HEK293 (cell line): ENCODE data around the gene CIP2A.
A peak's percentile ranks its signal among the peaks of the same experiment; 100 is the strongest.

Experiments
- CTCF ChIA-PET: fragments of 350-600 bp; formaldehyde crosslinking; extraction: SDS; loops from one replicate; lab custom pipeline; 2021; ENCODE audit warnings: antibody characterized with exemption; lab: Yijun Ruan, JAX
- POLR2A ChIA-PET: fragments of 300-600 bp; formaldehyde crosslinking; extraction: SDS; loops from one replicate; lab custom pipeline; 2020; ENCODE audit warnings: antibody characterized with exemption, inconsistent platforms; lab: Yijun Ruan, JAX
- H3K27ac ChIP-seq: fragments of 200-500 bp; sonication (Bioruptor generic); 2 replicates; pipeline ENCODE4 v1.5.1; 2014; ENCODE audit warnings: low read depth, low read length, control low read depth, inconsistent platforms; ENCODE audit errors: extremely low read depth
- H3K36me3 ChIP-seq, 2 experiments: fragments of 200-500 bp in 1 of 2; sonication (Bioruptor generic) in 1 of 2; 1 replicate in 1 of 2; 2 replicates in 1 of 2; pipeline ENCODE4 v1.5.1; 2014 to 2017; ENCODE audit warnings: inconsistent platforms in 2 of 2, low read length in 2 of 2; ENCODE audit not compliant: control insufficient read depth in 2 of 2, insufficient read depth in 1 of 2
- H3K4me1 ChIP-seq: fragments of 200-500 bp; sonication (Bioruptor generic); 2 replicates; pipeline ENCODE4 v1.5.1; 2014; ENCODE audit warnings: mild to moderate bottlenecking, low read length, inconsistent platforms; ENCODE audit not compliant: control insufficient read depth, insufficient read depth
- H3K4me3 ChIP-seq: 2 replicates; pipeline ENCODE4 v1.5.1; 2011; ENCODE audit warnings: low read depth, mild to moderate bottlenecking, control low read depth, low read length, moderate library complexity
- H3K9me3 ChIP-seq: fragments of 200-500 bp; sonication (Bioruptor generic); 2 replicates; pipeline ENCODE4 v1.5.1; 2014; ENCODE audit warnings: low read depth, low read length, inconsistent platforms; ENCODE audit not compliant: control insufficient read depth, insufficient read depth
- KLF8 ChIP-seq: fragments of 450-650 bp; formaldehyde crosslinking; IDR thresholded peaks from 2 replicates; pipeline ENCODE4 v1.5.1; 2016; ENCODE audit warnings: missing biosample characterization, missing genetic modification characterization
- PRDM6 ChIP-seq: fragments of 450-650 bp; formaldehyde crosslinking; IDR thresholded peaks from 2 replicates; pipeline ENCODE4 v1.5.1; 2017; ENCODE audit warnings: missing biosample characterization, missing genetic modification characterization
- SCRT2 ChIP-seq: fragments of 450-650 bp; formaldehyde crosslinking; IDR thresholded peaks from 2 replicates; pipeline ENCODE4 v1.5.1; 2016; ENCODE audit warnings: missing biosample characterization, missing genetic modification characterization
- SP3 ChIP-seq: fragments of 450-650 bp; formaldehyde crosslinking; IDR thresholded peaks from 2 replicates; pipeline ENCODE4 v1.5.1; 2016; ENCODE audit warnings: missing biosample characterization, missing genetic modification characterization
- YY2 ChIP-seq: fragments of 450-650 bp; formaldehyde crosslinking; IDR thresholded peaks from 2 replicates; pipeline ENCODE4 v1.5.1; 2016; ENCODE audit warnings: missing biosample characterization, missing genetic modification characterization
- ZBTB21 ChIP-seq: fragments of 450-650 bp; formaldehyde crosslinking; IDR thresholded peaks from 2 replicates; pipeline ENCODE4 v1.5.1; 2017; ENCODE audit warnings: missing biosample characterization, missing genetic modification characterization
- ZNF132 ChIP-seq: fragments of 450-650 bp; formaldehyde crosslinking; IDR thresholded peaks from 2 replicates; pipeline ENCODE4 v1.5.1; 2017; ENCODE audit warnings: missing biosample characterization, missing genetic modification characterization, borderline replicate concordance
- ZNF133 ChIP-seq: fragments of 450-650 bp; formaldehyde crosslinking; IDR thresholded peaks from 2 replicates; pipeline ENCODE4 v1.5.1; 2016; ENCODE audit warnings: missing biosample characterization, missing genetic modification characterization
- ZNF155 ChIP-seq: fragments of 450-650 bp; formaldehyde crosslinking; IDR thresholded peaks from 2 replicates; pipeline ENCODE4 v1.5.1; 2016; ENCODE audit warnings: missing biosample characterization, missing genetic modification characterization
- ZNF184 ChIP-seq: fragments of 450-650 bp; IDR thresholded peaks from 2 replicates; pipeline ENCODE4 v1.5.1; 2018; ENCODE audit warnings: missing biosample characterization, mild to moderate bottlenecking, missing genetic modification characterization
- ZNF19 ChIP-seq: fragments of 450-650 bp; formaldehyde crosslinking; IDR thresholded peaks from 2 replicates; pipeline ENCODE4; 2016; ENCODE audit warnings: missing biosample characterization, missing genetic modification characterization, low read depth
- ZNF211 ChIP-seq: fragments of 450-650 bp; formaldehyde crosslinking; IDR thresholded peaks from 2 replicates; pipeline ENCODE4 v1.5.1; 2016; ENCODE audit warnings: low read depth, missing biosample characterization, missing genetic modification characterization
- ZNF335 ChIP-seq: fragments of 450-650 bp; formaldehyde crosslinking; conservative IDR thresholded peaks from 2 replicates; pipeline ENCODE4 v1.5.1; 2016; ENCODE audit warnings: missing biosample characterization, missing genetic modification characterization
- ZNF362 ChIP-seq: fragments of 450-650 bp; formaldehyde crosslinking; IDR thresholded peaks from 2 replicates; pipeline ENCODE4 v1.5.1; 2016; ENCODE audit warnings: missing biosample characterization, missing genetic modification characterization
- ZNF398 ChIP-seq: fragments of 450-650 bp; formaldehyde crosslinking; IDR thresholded peaks from 2 replicates; pipeline ENCODE4 v1.5.1; 2017; ENCODE audit warnings: missing biosample characterization, missing genetic modification characterization
- ZNF488 ChIP-seq: fragments of 450-650 bp; formaldehyde crosslinking; IDR thresholded peaks from 2 replicates; pipeline ENCODE4 v1.5.1; 2016; ENCODE audit warnings: missing biosample characterization, missing genetic modification characterization
- ZNF600 ChIP-seq: fragments of 450-650 bp; formaldehyde crosslinking; IDR thresholded peaks from 2 replicates; pipeline ENCODE4 v1.5.1; 2016; ENCODE audit warnings: missing biosample characterization, missing genetic modification characterization
- ZNF658 ChIP-seq: fragments of 450-650 bp; formaldehyde crosslinking; IDR thresholded peaks from 2 replicates; pipeline ENCODE4; 2016; ENCODE audit warnings: missing biosample characterization, missing genetic modification characterization
- ZNF701 ChIP-seq: fragments of 450-650 bp; formaldehyde crosslinking; IDR thresholded peaks from 2 replicates; pipeline ENCODE4 v1.5.1; 2016; ENCODE audit warnings: missing biosample characterization, missing genetic modification characterization
- ZNF785 ChIP-seq: fragments of 450-650 bp; formaldehyde crosslinking; IDR thresholded peaks from 2 replicates; pipeline ENCODE4 v1.5.1; 2016; ENCODE audit warnings: missing biosample characterization, missing genetic modification characterization
- ZNF837 ChIP-seq: fragments of 450-650 bp; formaldehyde crosslinking; IDR thresholded peaks from 2 replicates; pipeline ENCODE4 v1.5.1; 2016; ENCODE audit warnings: missing biosample characterization, missing genetic modification characterization
- ZSCAN30 ChIP-seq: fragments of 450-650 bp; IDR thresholded peaks from 2 replicates; pipeline ENCODE4 v1.5.1; 2018; ENCODE audit warnings: missing biosample characterization, mild to moderate bottlenecking, missing genetic modification characterization, moderate library complexity

The CIP2A gene

GRCh38 chr3:108589998-108590323 is 723 bp upstream of the CIP2A start:
- ChIA-PET CTCF (interaction anchor here (0.7 kb wide), 1 partner anchor 772 kb away, joined by 3 read pairs; no protein-coding TSS in a partner anchor), POLR2A (interaction anchor here (1.1 to 1.6 kb wide), 5 partner anchors 9 to 1066 kb away, joined by 3 to 9 read pairs (median 4); no protein-coding TSS in a partner anchor)
- TF ChIP-seq ZNF785 (tag by site-specific recombination) (no peak), SP3 (tag by site-specific recombination) (no peak), PRDM6 (0 out of 2 replicates have a peak, but pooled peaks have one; percentile 12), ZNF488 (no peak), ZNF155 (tag by site-specific recombination) (no peak), ZNF335 (tag by site-specific recombination) (peak; percentile 6; the same call in 1 of the 2 replicates), ZSCAN30 (tag by site-specific recombination) (0 out of 2 replicates have a peak, but pooled peaks have one; percentile 2), ZNF600 (no peak), ZNF362 (tag by site-specific recombination) (no peak), ZNF133 (tag by site-specific recombination) (no peak), ZBTB21 (no peak), YY2 (tag by site-specific recombination) (no peak)
- Histone ChIP-seq H3K27ac (peak overlapping the region; percentile 89), H3K4me1 (peaks cover under 1% of the 10 kb centered on the region; the same call in 1 of the 2 replicates), H3K4me3 (peak overlapping the region; percentile 86), H3K36me3 (peaks cover 0 to 10% of the 10 kb centered on the region in 2 experiments; a peak in 1 of 3 replicates), H3K9me3 (no peaks in the 10 kb centered on the region)

GRCh38 chr3:108588601-108589000 is 637 bp downstream of the CIP2A start:
- no peaks in the 10 kb centered on the region for H3K9me3 ChIP-seq
- H3K4me3 ChIP-seq = peak overlapping the region; percentile 86
- TF ChIP-seq ZNF701 (tag by site-specific recombination) = no peak
- TF ChIP-seq ZNF184 (tag by site-specific recombination) = no peak
- no peak for TF ChIP-seq ZNF398 (tag by site-specific recombination)
- TF ChIP-seq ZNF211 (tag by site-specific recombination) = no peak
- no peak for TF ChIP-seq ZNF19
- TF ChIP-seq SCRT2 (tag by site-specific recombination) = no peak
- TF ChIP-seq ZNF658 = no peak
- no peak for TF ChIP-seq KLF8 (tag by site-specific recombination)
- TF ChIP-seq ZNF837 = no peak
- TF ChIP-seq ZNF132 (tag by site-specific recombination) = no peak
- H3K27ac ChIP-seq = peak overlapping the region; percentile 89
- H3K36me3 ChIP-seq = peaks cover under 1 to 24% of the 10 kb centered on the region in 2 experiments; a peak in 1 of 3 replicates
- no peaks in the 10 kb centered on the region for H3K4me1 ChIP-seq
- POLR2A ChIA-PET = interaction anchor here (1.2 to 1.6 kb wide), 2 partner anchors 10 to 12 kb away, joined by 4 to 9 read pairs; no protein-coding TSS in a partner anchor
- CTCF ChIA-PET = no interaction called here
